ENCODE measurements around the gene EPHB3.

The EPHB3 gene

GRCh38 chr3:184544513-184544861, 17.1 kb upstream of the EPHB3 start:
- no peak overlapping the region for H2AK5ac ChIP-seq (ENCODE audit: low read length, severe bottlenecking)
- no peak overlapping the region for H3K4me3 ChIP-seq (ENCODE audit: insufficient read depth in 1 of 2, low read depth in 1 of 2, low read length in 2 of 2)
- no peaks in the 10 kb centered on the region for H3K79me1 ChIP-seq (replicated peaks; ENCODE audit: low read length, poor library complexity, severe bottlenecking)
- no peak overlapping the region for H3K4ac ChIP-seq (ENCODE audit: low read depth in 1 of 2, low read length in 2 of 2)
- H2BK12ac ChIP-seq (ENCODE audit: low read length in 2 of 2) = no peak overlapping the region
- H3K9ac ChIP-seq (ENCODE audit: low read length) = no peak overlapping the region
- H2AFZ ChIP-seq (ENCODE audit: low read depth, low read length) = no peak overlapping the region
- no peak overlapping the region for H2BK5ac ChIP-seq (ENCODE audit: low read depth, low read length, poor library complexity, severe bottlenecking)
- peaks cover 52 to 67% of the 10 kb centered on the region in 2 experiments for H3K27me3 ChIP-seq (ENCODE audit: control insufficient read depth in 1 of 2, insufficient read depth in 1 of 2, low read length in 2 of 2)
- no peaks in the 10 kb centered on the region for H3K36me3 ChIP-seq (ENCODE audit: control insufficient read depth in 1 of 2, insufficient read depth in 2 of 2, low read depth in 1 of 2, low read length in 2 of 2)
- no peak overlapping the region for H3K18ac ChIP-seq (ENCODE audit: low read depth in 1 of 2, low read length in 2 of 2)
- H3K14ac ChIP-seq (ENCODE audit: low read length in 2 of 2) = no peak overlapping the region
- peaks cover 2% of the 10 kb centered on the region for H3K4me1 ChIP-seq (ENCODE audit: control insufficient read depth, insufficient read depth, low read depth, low read length)
- H2BK15ac ChIP-seq (ENCODE audit: low read depth, poor library complexity, severe bottlenecking) = no peak overlapping the region
- H3K23ac ChIP-seq (ENCODE audit: low read length in 2 of 2) = no peak overlapping the region
- no peak overlapping the region for H3K27ac ChIP-seq (ENCODE audit: low read length, poor library complexity, severe bottlenecking)
- no peaks in the 10 kb centered on the region for H3K9me3 ChIP-seq (ENCODE audit: control insufficient read depth, low read length)
- H4K8ac ChIP-seq (ENCODE audit: low read length) = no peak overlapping the region
- no peak overlapping the region for H3K4me2 ChIP-seq (ENCODE audit: low read length, poor library complexity, severe bottlenecking)
- no peak overlapping the region for H2BK120ac ChIP-seq (ENCODE audit: low read depth, low read length)
- DNase-seq = no peak
- no peak overlapping the region for H4K91ac ChIP-seq (ENCODE audit: low read length)

GRCh38 chr3:184545769-184546168, 15.8 kb upstream of the EPHB3 start:
- H3K4me1 ChIP-seq (ENCODE audit: control insufficient read depth, insufficient read depth, low read depth, low read length) = peaks cover 2% of the 10 kb centered on the region
- H3K4me2 ChIP-seq (ENCODE audit: low read length, poor library complexity, severe bottlenecking) = no peak overlapping the region
- no peak overlapping the region for H4K8ac ChIP-seq (ENCODE audit: low read length)
- no peaks in the 10 kb centered on the region for H3K9me3 ChIP-seq (ENCODE audit: control insufficient read depth, low read length)
- no peaks in the 10 kb centered on the region for H3K79me1 ChIP-seq (replicated peaks; ENCODE audit: low read length, poor library complexity, severe bottlenecking)
- 51% methylated on average over 3 of the region's 3 CpGs for WGBS
- no peak overlapping the region for H2BK15ac ChIP-seq (ENCODE audit: low read depth, poor library complexity, severe bottlenecking)
- no peak overlapping the region for H4K91ac ChIP-seq (ENCODE audit: low read length)
- no peak overlapping the region for H3K23ac ChIP-seq (ENCODE audit: low read length in 2 of 2)
- H2BK120ac ChIP-seq (ENCODE audit: low read depth, low read length) = no peak overlapping the region
- H3K27ac ChIP-seq (ENCODE audit: low read length, poor library complexity, severe bottlenecking) = no peak overlapping the region
- H3K4me3 ChIP-seq (ENCODE audit: insufficient read depth in 1 of 2, low read depth in 1 of 2, low read length in 2 of 2) = no peak overlapping the region
- H2BK12ac ChIP-seq (ENCODE audit: low read length in 2 of 2) = no peak overlapping the region
- H3K36me3 ChIP-seq (ENCODE audit: control insufficient read depth in 1 of 2, insufficient read depth in 2 of 2, low read depth in 1 of 2, low read length in 2 of 2) = no peaks in the 10 kb centered on the region
- H2AFZ ChIP-seq (ENCODE audit: low read depth, low read length) = no peak overlapping the region
- no peak overlapping the region for H2AK5ac ChIP-seq (ENCODE audit: low read length, severe bottlenecking)
- no peak overlapping the region for H2BK5ac ChIP-seq (ENCODE audit: low read depth, low read length, poor library complexity, severe bottlenecking)
- peaks cover 60 to 70% of the 10 kb centered on the region in 2 experiments for H3K27me3 ChIP-seq (ENCODE audit: control insufficient read depth in 1 of 2, insufficient read depth in 1 of 2, low read length in 2 of 2)
- no peak overlapping the region for H3K18ac ChIP-seq (ENCODE audit: low read depth in 1 of 2, low read length in 2 of 2)
- no peak for DNase-seq
- H3K4ac ChIP-seq (ENCODE audit: low read depth in 1 of 2, low read length in 2 of 2) = no peak overlapping the region
- no peak overlapping the region for H3K9ac ChIP-seq (ENCODE audit: low read length)
- no peak overlapping the region for H3K14ac ChIP-seq (ENCODE audit: low read length in 2 of 2)

GRCh38 chr3:184546252-184546651, 15.3 kb upstream of the EPHB3 start:
- Histone ChIP-seq H3K79me1 (replicated peaks; ENCODE audit: low read length, poor library complexity, severe bottlenecking) (no peaks in the 10 kb centered on the region), H3K36me3 (ENCODE audit: control insufficient read depth in 1 of 2, insufficient read depth in 2 of 2, low read depth in 1 of 2, low read length in 2 of 2) (no peaks in the 10 kb centered on the region), H2BK120ac (ENCODE audit: low read depth, low read length) (no peak overlapping the region), H2BK15ac (ENCODE audit: low read depth, poor library complexity, severe bottlenecking) (no peak overlapping the region), H2AFZ (ENCODE audit: low read depth, low read length) (no peak overlapping the region), H4K8ac (ENCODE audit: low read length) (no peak overlapping the region), H3K27me3 (ENCODE audit: control insufficient read depth in 1 of 2, insufficient read depth in 1 of 2, low read length in 2 of 2) (peaks cover 61 to 70% of the 10 kb centered on the region in 2 experiments), H3K9ac (ENCODE audit: low read length) (no peak overlapping the region), H3K4me1 (ENCODE audit: control insufficient read depth, insufficient read depth, low read depth, low read length) (peaks cover 2% of the 10 kb centered on the region), H4K91ac (ENCODE audit: low read length) (no peak overlapping the region), H3K27ac (ENCODE audit: low read length, poor library complexity, severe bottlenecking) (no peak overlapping the region), H2BK5ac (ENCODE audit: low read depth, low read length, poor library complexity, severe bottlenecking) (no peak overlapping the region), H3K18ac (ENCODE audit: low read depth in 1 of 2, low read length in 2 of 2) (no peak overlapping the region), H3K9me3 (ENCODE audit: control insufficient read depth, low read length) (no peaks in the 10 kb centered on the region), H3K4ac (ENCODE audit: low read depth in 1 of 2, low read length in 2 of 2) (no peak overlapping the region), H3K4me3 (ENCODE audit: insufficient read depth in 1 of 2, low read depth in 1 of 2, low read length in 2 of 2) (no peak overlapping the region), H2AK5ac (ENCODE audit: low read length, severe bottlenecking) (no peak overlapping the region), H3K4me2 (ENCODE audit: low read length, poor library complexity, severe bottlenecking) (no peak overlapping the region), H3K23ac (ENCODE audit: low read length in 2 of 2) (no peak overlapping the region), H2BK12ac (ENCODE audit: low read length in 2 of 2) (no peak overlapping the region), H3K14ac (ENCODE audit: low read length in 2 of 2) (no peak overlapping the region)
- no peak for DNase-seq
- WGBS = 75% methylated on average over 7 of the region's 7 CpGs

- Histone ChIP-seq H3K23ac (ENCODE audit: low read length in 2 of 2) (peak overlapping the region in 1 of 2 experiments; percentile 36), H3K4me3 (ENCODE audit: insufficient read depth in 1 of 2, low read depth in 1 of 2, low read length in 2 of 2) (no peak overlapping the region), H3K27ac (ENCODE audit: low read length, poor library complexity, severe bottlenecking) (no peak overlapping the region), H3K4me1 (ENCODE audit: control insufficient read depth, insufficient read depth, low read depth, low read length) (no peaks in the 10 kb centered on the region), H3K36me3 (ENCODE audit: control insufficient read depth in 1 of 2, insufficient read depth in 2 of 2, low read depth in 1 of 2, low read length in 2 of 2) (no peaks in the 10 kb centered on the region), H3K79me1 (replicated peaks; ENCODE audit: low read length, poor library complexity, severe bottlenecking) (no peaks in the 10 kb centered on the region), H2AFZ (ENCODE audit: low read depth, low read length) (no peak overlapping the region), H2BK5ac (ENCODE audit: low read depth, low read length, poor library complexity, severe bottlenecking) (no peak overlapping the region), H3K9me3 (ENCODE audit: control insufficient read depth, low read length) (no peaks in the 10 kb centered on the region), H3K4me2 (ENCODE audit: low read length, poor library complexity, severe bottlenecking) (no peak overlapping the region), H3K4ac (ENCODE audit: low read depth in 1 of 2, low read length in 2 of 2) (no peak overlapping the region), H3K14ac (ENCODE audit: low read length in 2 of 2) (no peak overlapping the region), H2BK15ac (ENCODE audit: low read depth, poor library complexity, severe bottlenecking) (no peak overlapping the region), H2BK12ac (ENCODE audit: low read length in 2 of 2) (no peak overlapping the region), H3K18ac (ENCODE audit: low read depth in 1 of 2, low read length in 2 of 2) (no peak overlapping the region), H3K9ac (ENCODE audit: low read length) (no peak overlapping the region), H2BK120ac (ENCODE audit: low read depth, low read length) (no peak overlapping the region), H4K8ac (ENCODE audit: low read length) (no peak overlapping the region), H4K91ac (ENCODE audit: low read length) (no peak overlapping the region), H2AK5ac (ENCODE audit: low read length, severe bottlenecking) (no peak overlapping the region), H3K27me3 (ENCODE audit: control insufficient read depth in 1 of 2, insufficient read depth in 1 of 2, low read length in 2 of 2) (peaks cover 55 to 66% of the 10 kb centered on the region in 2 experiments)
- 89% methylated on average over 15 of the region's 15 CpGs for WGBS
- DNase-seq = no peak
These were observed 11.6 kb upstream of the EPHB3 start for GRCh38 chr3:184549796-184550577.
